T-helper 1 cell treated with Interleukin-12 subunit alpha and Interleukin-12 subunit beta and Interleukin-4 antibody, amounts not matched to agents 30 μg/mL and 1 μg/mL, for 36 hours (primary cell): ENCODE results near the gene ANKRD35.

Experiments
- H3K27ac Mint-ChIP-seq: one replicate; pipeline ENCODE4 v1.8.0; 2021; ENCODE audit warnings: mild to moderate bottlenecking, mixed read lengths
- H3K27me3 Mint-ChIP-seq: one replicate; pipeline ENCODE4 v1.8.0; 2021; ENCODE audit warnings: low read depth, mixed read lengths
- H3K36me3 Mint-ChIP-seq: one replicate; pipeline ENCODE4 v1.8.0; 2021; ENCODE audit warnings: low read depth, mixed read lengths
- H3K4me1 Mint-ChIP-seq: one replicate; pipeline ENCODE4 v1.8.0; 2021; ENCODE audit warnings: low read depth, mixed read lengths
- H3K4me3 Mint-ChIP-seq: one replicate; pipeline ENCODE4 v1.8.0; 2021; ENCODE audit warnings: mild to moderate bottlenecking, moderate library complexity, mixed read lengths
- H3K9me3 Mint-ChIP-seq: one replicate; pipeline ENCODE4 v1.8.0; 2021; ENCODE audit warnings: mixed read lengths

The ANKRD35 gene

GRCh38 chr1:145912128-145912641 lies 26.5 kb upstream of the ANKRD35 start:
- no peaks in the 10 kb centered on the region for H3K27me3 Mint-ChIP-seq
- H3K4me1 Mint-ChIP-seq: peaks cover 19% of the 10 kb centered on the region
- H3K27ac Mint-ChIP-seq: no peak overlapping the region
- peaks cover 38% of the 10 kb centered on the region for H3K36me3 Mint-ChIP-seq
- no peaks in the 10 kb centered on the region for H3K9me3 Mint-ChIP-seq
- no peak overlapping the region for H3K4me3 Mint-ChIP-seq

- H3K27me3 Mint-ChIP-seq: no peaks in the 10 kb centered on the region
- H3K4me1 Mint-ChIP-seq: peaks cover 8% of the 10 kb centered on the region
- no peak overlapping the region for H3K4me3 Mint-ChIP-seq
- no peaks in the 10 kb centered on the region for H3K9me3 Mint-ChIP-seq
- peaks cover 17% of the 10 kb centered on the region for H3K36me3 Mint-ChIP-seq
- H3K27ac Mint-ChIP-seq: no peak overlapping the region
These were observed 23.0 kb upstream of the ANKRD35 start for GRCh38 chr1:145908653-145909052.

GRCh38 chr1:145906954-145907753 lies 21.5 kb upstream of the ANKRD35 start:
- Mint-ChIP-seq H3K9me3 (no peaks in the 10 kb centered on the region), H3K36me3 (peaks cover 10% of the 10 kb centered on the region), H3K4me3 (no peak overlapping the region), H3K27me3 (no peaks in the 10 kb centered on the region), H3K27ac (no peak overlapping the region), H3K4me1 (peaks cover 5% of the 10 kb centered on the region)

GRCh38 chr1:145901312-145902021 lies 15.8 kb upstream of the ANKRD35 start:
- no peaks in the 10 kb centered on the region for H3K27me3 Mint-ChIP-seq
- no peak overlapping the region for H3K27ac Mint-ChIP-seq
- no peaks in the 10 kb centered on the region for H3K4me1 Mint-ChIP-seq
- H3K36me3 Mint-ChIP-seq: no peaks in the 10 kb centered on the region
- H3K4me3 Mint-ChIP-seq: no peak overlapping the region
- H3K9me3 Mint-ChIP-seq: no peaks in the 10 kb centered on the region

- no peak overlapping the region for H3K27ac Mint-ChIP-seq
- H3K27me3 Mint-ChIP-seq: no peaks in the 10 kb centered on the region
- H3K9me3 Mint-ChIP-seq: no peaks in the 10 kb centered on the region
- no peaks in the 10 kb centered on the region for H3K36me3 Mint-ChIP-seq
- no peak overlapping the region for H3K4me3 Mint-ChIP-seq
- no peaks in the 10 kb centered on the region for H3K4me1 Mint-ChIP-seq
These were observed 13.1 kb upstream of the ANKRD35 start for GRCh38 chr1:145898756-145899155.

- no peaks in the 10 kb centered on the region for H3K9me3 Mint-ChIP-seq
- no peak overlapping the region for H3K27ac Mint-ChIP-seq
- H3K4me3 Mint-ChIP-seq: no peak overlapping the region
- no peaks in the 10 kb centered on the region for H3K27me3 Mint-ChIP-seq
- no peaks in the 10 kb centered on the region for H3K4me1 Mint-ChIP-seq
- no peaks in the 10 kb centered on the region for H3K36me3 Mint-ChIP-seq
These were observed 12.3 kb upstream of the ANKRD35 start for GRCh38 chr1:145897969-145898368.

GRCh38 chr1:145895471-145895870 lies 9.8 kb upstream of the ANKRD35 start:
- H3K9me3 Mint-ChIP-seq: no peaks in the 10 kb centered on the region
- peaks cover 2% of the 10 kb centered on the region for H3K4me1 Mint-ChIP-seq
- no peak overlapping the region for H3K4me3 Mint-ChIP-seq

GRCh38 chr1:145893306-145894055 lies 7.8 kb upstream of the ANKRD35 start:
- Mint-ChIP-seq H3K36me3 (no peaks in the 10 kb centered on the region), H3K27ac (no peak overlapping the region), H3K4me3 (no peak overlapping the region), H3K9me3 (no peaks in the 10 kb centered on the region), H3K27me3 (no peaks in the 10 kb centered on the region), H3K4me1 (peaks cover 2% of the 10 kb centered on the region)

More at GRCh38 chr1:145895471-145895870, 9.8 kb upstream of the ANKRD35 start:
- no peaks in the 10 kb centered on the region for H3K27me3 Mint-ChIP-seq
- H3K36me3 Mint-ChIP-seq: no peaks in the 10 kb centered on the region
- H3K27ac Mint-ChIP-seq: no peak overlapping the region

GRCh38 chr1:145892486-145893087 lies 6.9 kb upstream of the ANKRD35 start:
- Mint-ChIP-seq H3K4me1 (peaks cover 2% of the 10 kb centered on the region), H3K27ac (no peak overlapping the region), H3K36me3 (no peaks in the 10 kb centered on the region), H3K27me3 (no peaks in the 10 kb centered on the region), H3K4me3 (no peak overlapping the region), H3K9me3 (no peaks in the 10 kb centered on the region)

GRCh38 chr1:145891587-145892485 lies 6.2 kb upstream of the ANKRD35 start:
- Mint-ChIP-seq H3K36me3 (no peaks in the 10 kb centered on the region), H3K27ac (no peak overlapping the region), H3K27me3 (no peaks in the 10 kb centered on the region), H3K9me3 (no peaks in the 10 kb centered on the region), H3K4me1 (peaks cover 3% of the 10 kb centered on the region), H3K4me3 (no peak overlapping the region)

GRCh38 chr1:145891143-145891542 lies 5.5 kb upstream of the ANKRD35 start:
- H3K4me3 Mint-ChIP-seq: no peak overlapping the region
- H3K27me3 Mint-ChIP-seq: no peaks in the 10 kb centered on the region
- no peaks in the 10 kb centered on the region for H3K36me3 Mint-ChIP-seq
- peaks cover 4% of the 10 kb centered on the region for H3K4me1 Mint-ChIP-seq
- no peaks in the 10 kb centered on the region for H3K9me3 Mint-ChIP-seq
- H3K27ac Mint-ChIP-seq: no peak overlapping the region

GRCh38 chr1:145889722-145890121 lies 4.1 kb upstream of the ANKRD35 start:
- Mint-ChIP-seq H3K27me3 (peaks cover 8% of the 10 kb centered on the region), H3K4me1 (peaks cover 12% of the 10 kb centered on the region), H3K9me3 (no peaks in the 10 kb centered on the region), H3K4me3 (no peak overlapping the region), H3K36me3 (no peaks in the 10 kb centered on the region), H3K27ac (no peak overlapping the region)

GRCh38 chr1:145887631-145888030 lies 2.0 kb upstream of the ANKRD35 start:
- H3K9me3 Mint-ChIP-seq: no peaks in the 10 kb centered on the region
- peaks cover 13% of the 10 kb centered on the region for H3K4me1 Mint-ChIP-seq
- no peak overlapping the region for H3K27ac Mint-ChIP-seq
- H3K27me3 Mint-ChIP-seq: peaks cover 26% of the 10 kb centered on the region
- no peak overlapping the region for H3K4me3 Mint-ChIP-seq
- H3K36me3 Mint-ChIP-seq: no peaks in the 10 kb centered on the region
